Bronchial epithelial cell (primary cell): ENCODE data around the gene IL2RA. TPM values are rescaled to one million over a fixed set of nuclear protein-coding genes. Genes with fewer than 3 reads are reported as not detected.

Experiments
- DNase-seq: peaks from one replicate; pipeline ENCODE4 v3.0.0-alpha.2; 2010; ENCODE audit warnings: low read depth
- FAIRE-seq: peaks from 2 replicates; lab custom pipeline; 2011; peaks lifted over from hg19 to GRCh38; lab: Jason Lieb, UNC
- H3K27me3 ChIP-seq: 2 replicates; pipeline ENCODE4 v1.5.1; 2011; ENCODE audit warnings: low read length; ENCODE audit not compliant: control insufficient read depth, insufficient read depth
- H3K36me3 ChIP-seq: 2 replicates; pipeline ENCODE4 v1.5.1; 2011; ENCODE audit warnings: low read length; ENCODE audit not compliant: control insufficient read depth, insufficient read depth
- H3K4me3 ChIP-seq: 2 replicates; pipeline ENCODE4 v1.5.1; 2011; ENCODE audit warnings: mild to moderate bottlenecking, low read depth, low read length, control low read depth
- CTCF ChIP-seq: IDR thresholded peaks from 2 replicates; pipeline ENCODE4 v1.5.1; 2011; ENCODE audit warnings: mild to moderate bottlenecking, moderate library complexity, low read length, control low read depth, inconsistent platforms; ENCODE audit not compliant: insufficient read depth, severe bottlenecking
- total RNA-seq: library from RNA; depleted of rRNA; stranded (reverse); fragments of >200 nt; gene quantifications from 2 replicates; pipeline ENCODE4 v1.2.1, GENCODE V29; 2014

The IL2RA gene
- total RNA-seq, 1 donor from 2014 or later: not detected

- H3K4me3 ChIP-seq: no peak overlapping the region
- H3K36me3 ChIP-seq: no peaks in the 10 kb centered on the region
- peak; percentile 60 for FAIRE-seq
- no peak for DNase-seq
- TF ChIP-seq CTCF: no peak
- H3K27me3 ChIP-seq: no peaks in the 10 kb centered on the region
Observed at GRCh38 chr10:6035931-6036575, 26.1 kb downstream of the IL2RA start.

- H3K36me3 ChIP-seq: no peaks in the 10 kb centered on the region
- H3K4me3 ChIP-seq: no peak overlapping the region
- no peak for DNase-seq
- peak; percentile 55 for FAIRE-seq
- no peak for TF ChIP-seq CTCF
- no peaks in the 10 kb centered on the region for H3K27me3 ChIP-seq
Observed at GRCh38 chr10:6035101-6035834, 26.9 kb downstream of the IL2RA start.

GRCh38 chr10:6034371-6034770 is 27.8 kb downstream of the IL2RA start:
- Histone ChIP-seq H3K36me3 (no peaks in the 10 kb centered on the region), H3K27me3 (no peaks in the 10 kb centered on the region), H3K4me3 (no peak overlapping the region)
- no peak for DNase-seq
- TF ChIP-seq CTCF: no peak
- FAIRE-seq: no peak

GRCh38 chr10:6033954-6034353 is 28.2 kb downstream of the IL2RA start:
- DNase-seq: no peak
- Histone ChIP-seq H3K27me3 (no peaks in the 10 kb centered on the region), H3K4me3 (no peak overlapping the region), H3K36me3 (no peaks in the 10 kb centered on the region)
- no peak for TF ChIP-seq CTCF
- FAIRE-seq: no peak

GRCh38 chr10:6030940-6031339 is 31.2 kb downstream of the IL2RA start:
- Histone ChIP-seq H3K4me3 (no peak overlapping the region), H3K27me3 (no peaks in the 10 kb centered on the region), H3K36me3 (no peaks in the 10 kb centered on the region)
- TF ChIP-seq CTCF: no peak
- FAIRE-seq: no peak
- DNase-seq: no peak
